A375 (cell line): ENCODE data around the gene CRYBA4. TPM values are rescaled to one million over a fixed set of nuclear protein-coding genes. Genes with fewer than 3 reads are reported as not detected.

Experiments
- small RNA-seq: library from RNA; depleted of rRNA; stranded (forward); fragments of <200 nt; gene quantifications from one replicate; pipeline ENCODE3, GENCODE V24; 2014
- total RNA-seq: library from RNA; depleted of rRNA; stranded (reverse); fragments of >200 nt; shearing (Covaris generic); gene quantifications from 2 replicates; pipeline ENCODE4 v1.2.3, GENCODE V29; 2014; rRNA removed

Gene CRYBA4
- total RNA-seq: not detected in 2 replicates

GRCh38 chr22:26621663-26622062 lies at the start of gene CRYBA4:
Gene CRYBA4 (plus strand): TSS chr22:26621963. CDS start chr22:26622597, 634 bp downstream.

GRCh38 chr22:26589845-26590736 lies 31.7 kb upstream of the CRYBA4 start, which contains the start of gene TPST2:
Gene TPST2 (minus strand): TSS chr22:26590132. CDS start chr22:26541630, 48,502 bp downstream.

GRCh38 chr22:26617271-26618199 lies 4.2 kb upstream of the CRYBA4 start, which contains the start of gene CRYBB1:
Gene CRYBB1 (minus strand): TSS chr22:26618027. CDS start chr22:26616319, 1,708 bp downstream.

GRCh38 chr22:26656891-26657851 lies 35.4 kb downstream of the CRYBA4 start, which contains the start of gene MIAT:
Gene MIAT (plus strand): TSS chr22:26657588.

Small RNA genes within 50 kb of the gene (small RNA-seq; reads per million reads assigned to genes)
- gene RF01874: not detected

Other genes starting within 250 kb of the CRYBA4 start
- gene ASPHD2, start 192.7 kb upstream of the CRYBA4 start, total RNA-seq: 1.4 and 2.1 TPM in 2 replicates
- gene HPS4, start 138.2 kb upstream of the CRYBA4 start, total RNA-seq: 18.0 and 18.1 TPM in 2 replicates
- gene SRRD, start 138.1 kb upstream of the CRYBA4 start, total RNA-seq: 8.3 and 23.5 TPM in 2 replicates
- gene TFIP11, start 109.5 kb upstream of the CRYBA4 start, total RNA-seq: 23.6 and 27.7 TPM in 2 replicates
- 4.8 and 5.1 TPM in 2 replicates for gene TPST2, start 31.8 kb upstream of the CRYBA4 start, total RNA-seq
- not detected in 2 replicates for gene CRYBB1, start 3.9 kb upstream of the CRYBA4 start, total RNA-seq
- 0.30 and 0.34 TPM in 2 replicates for gene MIAT, start 35.6 kb downstream of the CRYBA4 start, total RNA-seq